Hepatocyte (in vitro differentiated cells): Measurements from ENCODE around the gene AP1AR.

ENCODE experiments used
- EZH2phosphoT487 ChIP-seq: fragments of 200-600 bp; sonication (generic); IDR thresholded peaks from one replicate; pipeline ENCODE4 v1.6.1; 2018; ENCODE audit warnings: antibody characterized with exemption, mild to moderate bottlenecking, low read depth, moderate library complexity; ENCODE audit not compliant: unreplicated experiment, severe bottlenecking
- TF ChIP-seq, protein P1 (sequence below): fragments of 200-600 bp; sonication (generic); IDR thresholded peaks from 2 replicates; pipeline ENCODE4 v1.5.1; 2016; ENCODE audit warnings: antibody characterized with exemption, mild to moderate bottlenecking; ENCODE audit not compliant: poor library complexity

DNA sequence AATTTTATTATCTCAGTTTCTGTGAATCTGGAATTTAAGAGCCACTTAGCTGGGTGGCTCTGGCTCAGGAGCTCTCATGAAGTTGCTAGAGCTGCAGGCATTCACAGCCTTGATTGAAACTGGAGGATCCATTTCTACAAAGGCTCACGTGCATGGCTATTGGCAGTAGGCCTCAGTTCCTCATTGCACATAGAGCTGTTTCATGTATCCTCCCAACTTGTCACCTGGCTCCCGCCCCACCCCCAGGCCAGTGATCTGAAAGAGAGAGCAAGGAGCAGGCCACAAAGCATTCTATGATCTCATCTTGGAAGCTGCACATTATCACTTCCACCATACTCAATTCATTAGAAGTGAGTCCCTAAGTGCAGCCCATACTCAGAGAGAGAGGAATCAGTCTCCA lies 18.5 kb upstream of the AP1AR start:
- TF ChIP-seq, protein P1, sequence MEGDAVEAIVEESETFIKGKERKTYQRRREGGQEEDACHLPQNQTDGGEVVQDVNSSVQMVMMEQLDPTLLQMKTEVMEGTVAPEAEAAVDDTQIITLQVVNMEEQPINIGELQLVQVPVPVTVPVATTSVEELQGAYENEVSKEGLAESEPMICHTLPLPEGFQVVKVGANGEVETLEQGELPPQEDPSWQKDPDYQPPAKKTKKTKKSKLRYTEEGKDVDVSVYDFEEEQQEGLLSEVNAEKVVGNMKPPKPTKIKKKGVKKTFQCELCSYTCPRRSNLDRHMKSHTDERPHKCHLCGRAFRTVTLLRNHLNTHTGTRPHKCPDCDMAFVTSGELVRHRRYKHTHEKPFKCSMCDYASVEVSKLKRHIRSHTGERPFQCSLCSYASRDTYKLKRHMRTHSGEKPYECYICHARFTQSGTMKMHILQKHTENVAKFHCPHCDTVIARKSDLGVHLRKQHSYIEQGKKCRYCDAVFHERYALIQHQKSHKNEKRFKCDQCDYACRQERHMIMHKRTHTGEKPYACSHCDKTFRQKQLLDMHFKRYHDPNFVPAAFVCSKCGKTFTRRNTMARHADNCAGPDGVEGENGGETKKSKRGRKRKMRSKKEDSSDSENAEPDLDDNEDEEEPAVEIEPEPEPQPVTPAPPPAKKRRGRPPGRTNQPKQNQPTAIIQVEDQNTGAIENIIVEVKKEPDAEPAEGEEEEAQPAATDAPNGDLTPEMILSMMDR = no peak
- TF ChIP-seq EZH2phosphoT487 = no peak
